HG03066 (cell line): ENCODE measurements around the gene GULP1.

Experiments
- ATAC-seq: cut with Tn5 transposase; IDR thresholded peaks from one replicate; pipeline ENCODE4 v1.9.1; 2021; ENCODE audit warnings: low read depth; ENCODE audit not compliant: unreplicated experiment

The GULP1 gene

GRCh38 chr2:188627471-188627870, 335.8 kb downstream of the GULP1 start:
- ATAC-seq: no peak

- no peak for ATAC-seq
Measured at GRCh38 chr2:188628989-188629752, 337.5 kb downstream of the GULP1 start.

- no peak for ATAC-seq
Measured at GRCh38 chr2:188629753-188630527, 338.3 kb downstream of the GULP1 start.

- no peak for ATAC-seq
Measured at GRCh38 chr2:188631037-188631809, 339.5 kb downstream of the GULP1 start.

GRCh38 chr2:188634656-188635055, 343.0 kb downstream of the GULP1 start:
- no peak for ATAC-seq
